ENCODE measurements around the gene MARCHF10.

MARCHF10 gene

DNA sequence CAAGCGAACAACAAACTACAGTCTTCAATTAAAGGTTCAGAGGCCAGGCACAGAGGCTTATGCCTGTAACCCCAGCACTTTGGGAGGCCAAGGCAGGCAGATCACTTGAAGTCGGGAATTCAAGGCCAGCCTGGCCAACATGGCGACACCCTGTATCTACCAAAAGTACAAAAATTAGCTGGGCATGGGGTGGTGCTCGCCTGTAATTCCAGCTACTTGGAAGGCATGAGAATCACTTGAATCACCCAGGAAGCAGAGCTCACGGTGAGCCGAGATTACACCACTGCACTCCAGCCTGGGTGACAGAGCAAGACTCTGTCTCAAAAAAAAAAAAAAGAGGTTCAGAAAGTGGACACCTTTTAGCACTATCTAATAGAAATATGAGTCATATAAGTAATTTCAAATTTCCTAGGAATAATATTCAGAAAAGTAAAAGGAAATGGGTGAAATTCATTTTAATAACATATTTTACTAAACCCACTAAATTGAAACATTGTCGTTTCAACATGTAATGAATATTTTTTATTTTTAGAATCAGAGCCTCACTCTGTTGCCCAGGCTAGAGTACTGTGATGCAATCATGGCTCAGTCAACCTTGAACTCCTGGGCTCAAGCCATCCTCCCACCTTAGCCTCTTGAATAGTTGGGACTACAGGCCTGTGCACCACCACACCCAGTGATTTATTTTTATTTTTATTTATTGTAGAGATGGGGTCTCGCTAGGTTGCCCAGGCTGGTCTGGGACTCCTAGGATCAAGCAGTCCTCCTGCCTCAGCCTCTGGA lies 15.2 kb upstream of the MARCHF10 start:
- H3K4me3 ChIP-seq (ENCODE audit: low read length), result no peak overlapping the region

DNA sequence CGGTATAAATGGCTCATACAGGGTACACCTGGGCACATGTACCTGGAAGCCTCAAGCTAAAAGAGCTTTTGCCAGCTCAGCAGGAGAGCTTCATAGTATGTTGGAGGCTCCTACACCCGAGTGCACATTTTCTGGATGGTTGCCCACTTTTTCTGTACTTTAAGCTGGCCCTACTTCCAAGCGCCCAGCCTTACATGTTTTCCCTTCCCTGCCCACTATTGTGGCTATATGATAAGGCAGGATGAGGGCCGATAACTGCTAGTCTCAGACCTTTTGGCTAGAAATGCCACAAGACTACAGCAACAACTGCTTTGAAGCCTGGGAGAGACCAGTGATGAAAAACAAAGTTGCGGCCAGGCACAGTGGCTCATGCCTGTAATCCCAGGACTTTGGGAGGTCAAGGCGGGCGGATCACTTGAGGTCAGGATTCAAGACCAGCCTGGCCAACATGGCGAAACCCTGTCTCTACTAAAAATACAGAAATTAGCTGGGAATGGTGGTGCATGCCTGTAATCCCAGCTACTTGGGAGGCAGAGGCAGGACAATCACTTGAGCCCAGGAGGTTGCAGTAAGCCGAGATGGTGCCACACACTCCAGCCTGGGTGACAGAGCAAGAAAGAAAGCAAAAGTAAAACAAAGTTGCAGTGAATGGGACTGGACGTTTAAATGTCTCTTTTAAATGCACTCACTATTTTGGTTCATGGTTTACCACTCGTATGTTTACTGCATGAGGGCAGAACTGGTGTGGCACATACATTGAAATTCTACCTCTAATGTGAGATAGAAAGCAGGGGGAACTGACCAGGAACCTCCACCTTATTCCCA lies 14.2 kb upstream of the MARCHF10 start:
- DNase-seq (ENCODE audit: low read depth, low spot score), result no peak

More for the DNA sequence above, 15.2 kb upstream of the MARCHF10 start:
- no peak for DNase-seq (ENCODE audit: low read depth, low spot score)

GRCh38 chr17:62821189-62822079 lies 13.3 kb upstream of the MARCHF10 start:
- no peak overlapping the region for H3K4me3 ChIP-seq (ENCODE audit: low read length)
- no peak for DNase-seq (ENCODE audit: low read depth, low spot score)

More for the DNA sequence above, 14.2 kb upstream of the MARCHF10 start:
- no peak overlapping the region for H3K4me3 ChIP-seq (ENCODE audit: low read length)

GRCh38 chr17:62819511-62820221 lies 11.6 kb upstream of the MARCHF10 start:
- H3K4me3 ChIP-seq (ENCODE audit: low read length), result no peak overlapping the region
- DNase-seq (ENCODE audit: low read depth, low spot score), result no peak

GRCh38 chr17:62818526-62818925 lies 10.4 kb upstream of the MARCHF10 start:
- no peak for DNase-seq (ENCODE audit: low read depth, low spot score)
- H3K4me3 ChIP-seq (ENCODE audit: low read length), result no peak overlapping the region

GRCh38 chr17:62816282-62816839 lies 8.2 kb upstream of the MARCHF10 start:
- DNase-seq (ENCODE audit: low read depth, low spot score), result no peak
- H3K4me3 ChIP-seq (ENCODE audit: low read length), result no peak overlapping the region

GRCh38 chr17:62809656-62810055 lies 1.5 kb upstream of the MARCHF10 start:
- H3K4me3 ChIP-seq (ENCODE audit: low read length), result no peak overlapping the region
- no peak for DNase-seq (ENCODE audit: low read depth, low spot score)

GRCh38 chr17:62808576-62808970 lies 459 bp upstream of the MARCHF10 start:
- no peak for DNase-seq (ENCODE audit: low read depth, low spot score)

DNA sequence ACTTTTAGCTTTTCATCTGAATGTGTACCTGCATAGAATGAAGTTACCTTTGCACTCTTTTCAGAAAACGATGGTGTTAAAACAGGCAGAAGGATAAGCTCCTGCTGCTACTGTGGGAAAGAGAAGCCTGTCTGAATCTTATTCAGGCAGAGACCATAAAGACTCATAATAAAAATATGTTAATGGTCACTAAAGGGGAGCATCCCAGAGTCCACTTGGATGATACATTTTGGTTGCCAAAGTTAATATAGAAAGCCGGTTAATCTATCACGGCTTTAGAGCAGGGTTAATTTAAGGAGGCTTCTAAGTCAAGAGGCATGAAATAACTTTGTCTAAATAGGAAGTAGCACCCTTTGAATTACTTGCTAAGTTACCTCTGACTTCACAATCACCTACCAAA lies 2.9 kb downstream of the MARCHF10 start:
- no peak for DNase-seq (ENCODE audit: low read depth, low spot score)
- no peak overlapping the region for H3K4me3 ChIP-seq (ENCODE audit: low read length)

More at GRCh38 chr17:62808576-62808970, 459 bp upstream of the MARCHF10 start:
- H3K4me3 ChIP-seq (ENCODE audit: low read length), result no peak overlapping the region

- no peak overlapping the region for H3K4me3 ChIP-seq (ENCODE audit: low read length)
- DNase-seq (ENCODE audit: low read depth, low spot score), result no peak
Measured at GRCh38 chr17:62804822-62805221, 3.3 kb downstream of the MARCHF10 start.

GRCh38 chr17:62804025-62804424 lies 4.1 kb downstream of the MARCHF10 start:
- DNase-seq (ENCODE audit: low read depth, low spot score), result no peak

DNA sequence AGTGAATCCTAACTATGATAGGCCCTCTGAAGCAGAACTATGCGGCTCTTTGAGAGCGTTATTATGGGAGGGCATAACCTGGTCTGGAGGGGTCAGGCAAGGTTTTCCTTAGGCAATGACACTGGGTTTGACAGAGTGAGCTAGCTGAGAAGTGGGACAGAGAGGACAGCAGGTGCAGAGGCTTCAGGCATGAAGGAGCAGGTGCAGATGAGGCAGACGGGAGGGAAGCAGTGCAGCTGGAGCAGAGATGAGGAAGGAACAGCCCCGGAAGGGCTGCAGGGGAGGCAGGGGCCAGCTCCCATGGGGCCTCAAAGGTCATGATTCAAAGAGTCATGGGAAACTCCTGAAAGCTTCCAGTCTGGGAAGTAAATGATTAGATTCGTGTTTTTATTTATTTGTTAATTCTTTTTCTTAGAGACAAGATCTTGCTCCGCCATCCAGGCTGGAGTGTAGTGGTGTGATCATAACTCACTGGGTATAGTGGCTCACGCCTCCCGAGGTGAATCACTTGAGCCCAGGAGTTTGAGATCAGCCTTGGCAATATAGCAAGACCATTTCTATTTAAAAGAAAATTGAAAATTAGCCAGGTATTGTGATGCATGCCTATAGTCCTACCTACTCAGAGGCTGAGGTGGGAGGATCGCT lies 5.4 kb downstream of the MARCHF10 start:
- no peak for DNase-seq (ENCODE audit: low read depth, low spot score)
- H3K4me3 ChIP-seq (ENCODE audit: low read length), result no peak overlapping the region

More at GRCh38 chr17:62804025-62804424, 4.1 kb downstream of the MARCHF10 start:
- H3K4me3 ChIP-seq (ENCODE audit: low read length), result no peak overlapping the region

DNA sequence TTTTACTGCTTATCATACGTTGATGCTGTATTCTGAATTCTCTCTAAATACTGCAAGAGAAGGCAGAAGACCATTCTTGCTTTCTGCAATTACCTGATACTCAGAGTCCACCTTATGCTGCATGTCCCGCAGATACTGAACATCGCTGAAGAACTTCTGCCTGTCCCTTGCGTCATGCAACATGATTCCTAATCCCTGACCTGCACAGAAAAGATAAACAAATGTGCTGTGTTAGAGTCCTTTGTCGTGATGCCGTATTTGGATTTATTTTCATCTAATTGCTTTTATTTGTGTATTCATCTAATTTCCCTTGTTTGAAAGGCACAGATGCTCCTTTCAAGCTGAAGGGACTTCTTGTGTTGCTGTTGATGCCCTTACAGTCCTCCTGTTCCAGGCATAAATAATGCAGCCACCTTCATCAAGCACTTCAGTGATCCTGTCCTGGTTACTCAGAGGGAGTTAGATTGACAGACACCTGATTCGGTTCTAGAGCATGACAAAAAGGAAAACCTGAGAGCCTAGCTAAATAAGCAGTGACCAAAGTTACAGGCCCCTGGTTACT lies 6.5 kb downstream of the MARCHF10 start:
- DNase-seq (ENCODE audit: low read depth, low spot score), result no peak

GRCh38 chr17:62800585-62800984 lies 7.5 kb downstream of the MARCHF10 start:
- H3K4me3 ChIP-seq (ENCODE audit: low read length), result no peak overlapping the region
- no peak for DNase-seq (ENCODE audit: low read depth, low spot score)

More for the DNA sequence above, 6.5 kb downstream of the MARCHF10 start:
- no peak overlapping the region for H3K4me3 ChIP-seq (ENCODE audit: low read length)

GRCh38 chr17:62797959-62798358 lies 10.2 kb downstream of the MARCHF10 start:
- H3K4me3 ChIP-seq (ENCODE audit: low read length), result no peak overlapping the region
- DNase-seq (ENCODE audit: low read depth, low spot score), result no peak

DNA sequence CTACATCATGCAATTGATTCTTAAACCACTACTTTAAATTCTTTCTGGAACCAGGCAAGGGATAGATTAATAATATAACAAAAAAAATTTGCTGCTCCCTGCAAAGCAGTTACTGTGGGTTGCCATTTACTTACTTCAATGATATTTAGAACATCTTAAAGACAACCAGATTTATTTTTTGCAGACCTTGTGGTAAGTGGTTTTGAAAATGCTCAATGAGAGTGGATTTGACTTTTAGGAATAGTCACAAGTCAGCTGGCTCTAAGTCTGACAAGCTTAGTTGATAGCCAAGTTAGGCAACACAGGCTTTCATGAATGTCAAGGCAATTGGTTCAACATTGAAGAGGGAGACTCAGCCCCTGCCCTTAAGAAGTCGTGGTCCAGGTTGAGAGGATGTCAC lies 11.8 kb downstream of the MARCHF10 start:
- DNase-seq (ENCODE audit: low read depth, low spot score), result no peak
- no peak overlapping the region for H3K4me3 ChIP-seq (ENCODE audit: low read length)

DNA sequence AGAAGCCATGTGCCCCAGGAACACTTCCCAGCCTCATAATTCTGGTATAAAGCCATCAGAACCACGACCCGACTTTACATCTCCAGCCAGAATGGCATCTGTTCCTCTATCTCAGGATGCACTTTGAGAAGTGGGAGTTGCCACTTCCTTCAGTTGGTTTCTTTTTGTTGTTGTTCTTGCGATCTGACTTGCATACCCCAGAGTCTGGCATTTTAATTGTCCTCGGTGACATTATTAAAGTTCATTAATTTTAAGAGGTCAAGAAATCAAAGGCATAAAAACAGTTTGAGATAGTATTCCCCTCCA lies 13.5 kb downstream of the MARCHF10 start:
- DNase-seq (ENCODE audit: low read depth, low spot score), result peak; percentile 16
- no peak overlapping the region for H3K4me3 ChIP-seq (ENCODE audit: low read length)

Measured in Jurkat, Clone E6-1 (cell line).